IPS-NIHi7 (cell line): ENCODE measurements around the gene EVA1B.
A peak's percentile ranks its signal among the peaks of the same experiment; 100 is the strongest.

ENCODE experiments used
- DNase-seq: peaks from one replicate; pipeline ENCODE4 v3.0.0; 2012; ENCODE audit warnings: mixed read lengths; ENCODE audit errors: extremely low spot score

EVA1B gene

DNA sequence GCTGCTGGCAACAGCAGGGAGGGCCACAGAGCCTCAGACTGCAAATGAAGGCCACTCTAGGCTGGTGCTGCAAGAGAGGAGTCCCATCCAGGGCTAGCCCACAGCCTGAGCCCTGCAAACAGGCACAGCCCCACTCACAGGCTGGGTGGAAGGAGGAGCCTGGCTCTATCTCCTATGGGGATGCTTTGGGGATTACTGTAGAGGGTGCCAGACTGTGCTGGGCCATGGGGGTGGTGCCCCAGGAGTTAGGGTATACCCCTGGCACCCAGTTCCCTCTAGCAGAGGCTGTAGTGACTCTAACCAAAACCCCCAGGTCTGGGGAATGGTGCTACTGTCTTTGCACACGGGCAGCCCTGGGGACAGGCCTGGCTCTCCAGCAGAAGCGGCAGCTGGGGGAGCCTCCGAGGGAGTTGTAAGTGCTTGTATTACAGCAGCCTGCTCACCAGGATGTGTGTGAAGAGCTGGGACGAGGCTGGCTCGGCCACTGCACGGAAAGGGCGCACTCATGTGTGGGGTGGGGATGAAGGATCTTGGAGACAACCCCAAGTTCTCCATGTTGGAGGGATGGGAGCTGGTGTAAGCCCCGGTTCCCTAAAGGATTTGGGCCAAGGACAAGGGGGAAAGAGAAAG, 23.4 kb upstream of the EVA1B start:
- DNase-seq, result no peak

GRCh38 chr1:36345353-36345752, 21.9 kb upstream of the EVA1B start:
- no peak for DNase-seq

GRCh38 chr1:36344395-36344680, 20.9 kb upstream of the EVA1B start:
- no peak for DNase-seq

DNA sequence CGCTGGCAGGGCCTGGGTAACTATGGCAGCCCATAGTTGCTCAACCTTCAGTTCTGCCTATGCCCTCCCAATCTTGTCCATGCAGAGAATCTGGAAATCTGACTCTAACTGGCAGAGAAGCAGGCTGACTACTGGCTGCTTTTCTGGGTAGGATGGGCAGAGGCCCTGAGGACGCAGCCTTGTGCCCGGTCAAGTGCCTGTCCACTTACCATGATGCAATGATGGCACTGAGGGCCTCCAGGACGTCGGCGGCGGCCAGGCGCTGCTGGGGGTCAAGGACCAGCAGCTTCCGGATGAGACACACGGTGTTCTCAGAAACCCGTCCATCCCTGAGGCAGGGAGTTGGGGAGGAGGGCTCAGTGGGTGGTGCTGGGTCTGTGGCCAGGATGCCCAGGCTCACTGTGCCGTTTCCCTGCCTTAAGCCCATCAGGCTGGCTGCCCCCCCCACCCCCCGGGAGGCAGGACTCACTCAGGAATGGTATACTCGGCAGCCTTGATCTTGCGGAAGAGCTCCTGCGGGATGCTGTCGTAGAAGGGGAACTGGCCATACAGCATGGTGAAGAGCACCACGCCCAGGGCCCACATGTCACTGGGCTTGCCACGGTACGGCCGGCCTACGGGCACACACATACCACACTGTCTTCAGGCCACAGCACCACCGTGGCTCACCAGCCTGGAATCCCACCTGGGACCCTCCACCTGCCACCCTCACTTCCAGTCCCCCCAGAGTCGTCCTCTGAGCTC, 20.4 kb upstream of the EVA1B start:
- no peak for DNase-seq

GRCh38 chr1:36342426-36343185, 19.2 kb upstream of the EVA1B start:
- peak; percentile 75 for DNase-seq

DNA sequence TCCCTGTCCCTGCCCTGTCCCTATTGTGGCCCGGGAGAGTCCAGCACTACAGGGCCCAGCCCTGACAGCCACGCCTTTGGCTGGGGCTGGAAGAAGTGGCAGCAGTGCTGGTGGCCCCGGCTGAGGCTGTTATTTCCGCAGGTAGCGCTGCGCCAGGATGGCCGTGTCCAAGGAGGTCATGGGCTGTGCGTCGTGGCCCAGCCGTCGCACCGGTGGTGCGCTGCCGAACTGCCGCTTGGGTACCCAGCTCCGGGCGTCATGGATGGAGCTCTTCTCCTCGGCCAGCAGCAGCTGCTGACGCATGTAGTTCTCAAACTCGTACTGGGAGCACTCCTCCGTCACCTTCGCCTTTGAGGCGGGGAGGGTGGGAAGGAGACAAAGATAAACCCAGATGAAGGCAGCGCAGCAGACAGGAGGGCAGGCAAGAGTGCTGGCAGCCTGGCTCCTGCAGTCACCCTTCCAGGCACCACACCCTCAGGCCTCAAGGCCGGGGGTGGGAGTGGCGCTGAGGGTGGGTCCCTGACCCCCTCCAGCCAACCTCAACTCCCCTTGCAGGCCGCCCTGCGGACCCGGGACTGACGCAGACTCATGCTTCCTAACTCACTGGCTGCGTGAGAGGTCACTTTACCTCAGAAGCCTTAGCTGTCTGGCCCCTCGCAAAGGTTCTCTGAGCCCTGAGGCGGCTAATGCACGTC, 18.3 kb upstream of the EVA1B start:
- no peak for DNase-seq

DNA sequence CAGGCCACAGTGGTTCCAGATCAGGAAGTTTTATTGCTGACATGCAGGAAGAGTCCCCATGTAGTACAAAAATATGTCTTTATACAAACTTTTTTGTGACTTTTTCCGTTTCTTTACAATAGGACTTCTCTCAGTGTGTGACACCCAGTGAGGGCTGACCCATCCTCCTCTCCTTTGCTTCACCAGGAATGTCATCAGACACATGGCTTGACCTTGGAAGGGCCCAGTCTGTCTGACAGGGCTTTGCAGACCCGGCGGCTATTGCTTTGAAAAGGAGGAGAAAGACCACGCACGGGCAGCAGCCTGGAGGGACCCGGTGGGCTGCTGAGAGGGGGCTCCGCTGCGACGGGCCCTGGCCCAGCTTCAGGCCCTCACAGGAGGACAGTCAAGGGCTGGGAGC, 16.2 kb upstream of the EVA1B start:
- DNase-seq, result no peak

- no peak for DNase-seq
Measured at GRCh38 chr1:36339215-36339614, 15.8 kb upstream of the EVA1B start.

DNA sequence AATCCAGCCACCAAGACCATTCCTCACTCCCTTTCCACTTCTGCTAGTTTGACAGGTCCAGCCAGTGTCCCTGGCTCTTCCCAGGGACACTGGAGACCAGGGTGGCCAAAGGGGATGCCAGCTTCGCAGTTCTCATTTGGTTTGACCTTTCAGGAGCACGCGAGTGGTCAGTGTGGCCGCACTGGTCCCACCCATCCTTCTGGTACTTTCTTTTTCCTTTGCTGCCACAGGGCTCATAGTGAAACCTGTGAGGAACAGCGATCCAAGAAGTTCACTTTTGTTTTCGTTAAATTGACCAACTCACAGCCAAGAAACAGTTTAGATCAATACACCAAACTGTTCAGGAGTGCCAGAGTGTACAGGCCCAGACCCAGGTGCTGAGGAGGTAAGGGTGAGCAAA, 14.4 kb upstream of the EVA1B start:
- no peak for DNase-seq

DNA sequence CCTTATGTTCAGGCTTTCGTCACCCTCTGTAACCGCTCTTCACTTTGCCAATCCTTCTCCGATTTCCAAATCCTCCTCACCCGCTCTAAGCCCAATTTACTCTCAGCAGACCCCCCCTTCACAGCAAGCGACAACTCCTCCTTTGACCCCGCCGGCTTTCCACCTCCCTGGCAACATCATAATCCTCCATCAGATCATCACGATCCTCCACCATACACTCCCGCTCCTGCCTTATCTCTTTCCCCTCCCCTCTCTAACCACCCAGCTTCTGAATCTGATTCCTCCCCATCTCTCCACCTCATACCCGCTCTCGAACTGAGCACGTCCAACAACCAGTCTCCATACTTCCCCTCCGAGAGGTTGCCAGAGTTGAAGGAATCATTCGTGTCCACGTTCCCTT, 7.5 kb upstream of the EVA1B start:
- DNase-seq, result no peak

DNA sequence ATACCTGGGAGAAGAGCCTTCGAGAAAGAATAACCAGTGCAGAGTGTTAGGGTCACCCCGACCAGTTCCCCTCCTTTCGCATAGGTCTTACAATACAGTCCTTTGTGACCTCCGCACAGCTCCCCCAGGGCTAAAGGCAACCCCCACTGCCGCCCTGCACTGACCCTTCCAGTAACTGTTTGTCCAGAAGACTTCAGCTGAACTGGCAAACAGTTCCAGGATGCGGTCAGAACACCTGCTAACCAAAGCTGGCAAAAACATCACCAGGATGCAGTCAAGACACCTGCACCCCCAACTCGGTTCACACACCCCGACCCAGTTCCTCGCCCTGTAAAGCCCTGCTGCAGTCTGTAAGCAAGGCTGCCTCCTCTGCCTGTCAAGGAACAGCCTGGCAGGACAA, 6.4 kb upstream of the EVA1B start:
- no peak for DNase-seq

DNA sequence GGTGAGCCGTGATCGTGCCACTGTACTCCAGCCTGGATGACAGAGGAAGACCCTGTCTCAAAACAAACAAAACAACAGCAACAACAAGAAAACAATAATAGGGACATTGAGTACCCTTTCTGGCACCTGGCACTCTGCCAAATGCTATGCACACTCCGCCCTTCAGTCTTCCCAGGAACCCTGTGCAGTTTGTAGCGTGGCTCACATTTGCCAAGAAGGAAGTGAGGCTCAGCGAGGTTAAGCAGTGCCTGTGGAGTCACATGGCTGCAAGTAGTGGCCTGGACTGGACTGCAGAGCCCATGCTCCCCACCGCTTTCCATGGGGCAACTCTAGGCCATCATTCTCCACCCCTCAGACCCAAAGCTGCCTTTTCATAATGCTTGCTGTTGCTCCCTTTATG, 5.3 kb upstream of the EVA1B start:
- DNase-seq, result no peak

DNA sequence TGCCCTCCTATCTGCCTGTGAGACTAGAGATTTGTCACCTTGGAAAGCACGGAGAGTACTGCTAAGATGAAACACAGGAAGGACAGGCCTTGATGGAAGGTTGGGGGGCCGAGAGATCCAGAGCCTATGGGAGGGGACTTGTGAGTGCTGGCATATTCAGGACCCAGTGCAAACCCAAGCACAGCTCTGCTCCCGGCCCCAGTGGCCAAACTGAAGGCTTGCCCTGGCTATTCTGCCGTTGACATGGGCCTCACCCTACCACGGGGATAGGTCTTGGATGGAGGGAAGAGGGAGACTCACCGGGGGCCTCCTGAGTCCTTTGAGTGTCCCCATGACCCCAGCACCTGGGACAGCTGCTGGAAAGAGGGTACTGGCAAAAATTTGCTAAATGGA, 4.6 kb upstream of the EVA1B start:
- DNase-seq, result no peak

GRCh38 chr1:36327421-36328087, 4.1 kb upstream of the EVA1B start:
- DNase-seq, result no peak

GRCh38 chr1:36326499-36326898, 3.1 kb upstream of the EVA1B start:
- no peak for DNase-seq

GRCh38 chr1:36324353-36324703, 883 bp upstream of the EVA1B start:
- no peak for DNase-seq

- peak; percentile 55 for DNase-seq
Measured at GRCh38 chr1:36322786-36323635, 434 bp downstream of the EVA1B start.

- no peak for DNase-seq
Measured at GRCh38 chr1:36322041-36322785, 1.2 kb downstream of the EVA1B start.

- peak; percentile 81 for DNase-seq
Measured at GRCh38 chr1:36321119-36321951, 2.1 kb downstream of the EVA1B start.

DNA sequence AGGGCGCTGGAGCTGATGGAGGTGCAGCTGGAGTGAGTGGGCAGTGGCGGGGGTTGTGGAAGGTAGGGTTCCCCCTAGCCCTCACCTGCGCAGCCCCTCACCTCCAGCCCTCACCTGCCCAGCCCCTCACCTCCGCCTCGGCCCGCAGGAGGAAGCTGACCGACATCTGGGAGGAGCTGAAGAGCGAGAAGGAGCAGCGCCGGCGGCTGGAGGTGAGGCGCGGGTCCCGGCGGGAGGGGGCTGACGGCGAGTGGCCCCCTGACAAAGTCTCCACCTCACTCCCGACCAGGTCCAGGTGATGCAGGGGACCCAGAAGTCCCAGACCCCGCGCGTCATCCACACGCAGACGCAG, 2.7 kb downstream of the EVA1B start:
- peak; percentile 56 for DNase-seq
